Liver (tissue), 9 donors: ENCODE measurements around the gene MXRA8. TPM values are rescaled to one million over a fixed set of nuclear protein-coding genes. Genes with fewer than 3 reads are reported as not detected.

Experiments
- DNase-seq: peaks from one replicate; pipeline ENCODE4 v3.0.0-alpha.2; 2017; ENCODE audit warnings: low spot score
- H3K27ac ChIP-seq, 2 donors: one replicate each; pipeline ENCODE4 v1.7.0; 2013; ENCODE audit warnings: inconsistent platforms in 2 of 2, low read length in 2 of 2, control low read depth in 1 of 2, low read depth in 1 of 2, mild to moderate bottlenecking in 1 of 2
- H3K27me3 ChIP-seq, 4 donors: one replicate each; pipeline versions ENCODE4 v1.6.1 to v1.7.0; 2013; ENCODE audit warnings: low read length in 3 of 4, inconsistent platforms in 1 of 4, mild to moderate bottlenecking in 1 of 4, moderate library complexity in 1 of 4; ENCODE audit not compliant: control insufficient read depth in 4 of 4, insufficient read depth in 4 of 4
- H3K36me3 ChIP-seq, 4 donors: one replicate each; pipeline versions ENCODE4 v1.6.1 to v1.7.0; 2013; ENCODE audit warnings: low read length in 3 of 4, mild to moderate bottlenecking in 3 of 4, low read depth in 1 of 4, moderate library complexity in 1 of 4; ENCODE audit not compliant: control insufficient read depth in 4 of 4, insufficient read depth in 3 of 4
- H3K4me1 ChIP-seq, 4 donors: one replicate each; pipeline versions ENCODE4 v1.6.1 to v1.7.0; 2013; ENCODE audit warnings: low read length in 3 of 4, mild to moderate bottlenecking in 3 of 4, moderate library complexity in 1 of 4; ENCODE audit not compliant: control insufficient read depth in 4 of 4, insufficient read depth in 4 of 4
- H3K4me3 ChIP-seq, 3 donors: one replicate each; pipeline versions ENCODE4 v1.6.1 to v1.7.0; 2013; ENCODE audit warnings: low read length in 3 of 3, control low read depth in 1 of 3, low read depth in 1 of 3, mild to moderate bottlenecking in 1 of 3
- H3K9ac ChIP-seq, 2 donors: one replicate each; pipeline ENCODE4 v1.7.0; 2013; ENCODE audit warnings: low read length in 2 of 2, mild to moderate bottlenecking in 2 of 2, moderate library complexity in 2 of 2, control low read depth in 1 of 2, low read depth in 1 of 2
- H3K9me3 ChIP-seq, 4 donors: one replicate each; pipeline versions ENCODE4 v1.6.1 to v1.7.0; 2013; ENCODE audit warnings: low read length in 3 of 4; ENCODE audit not compliant: control insufficient read depth in 4 of 4
- FOXA2 ChIP-seq: IDR thresholded peaks from 2 replicates; pipeline ENCODE4 v1.6.1; 2016; ENCODE audit warnings: antibody characterized with exemption
- GABPA ChIP-seq, 2 donors: IDR thresholded peaks in 1 of 2; conservative IDR thresholded peaks in 1 of 2; 2 replicates each; pipeline ENCODE4 v1.6.1; 2016; ENCODE audit warnings: antibody characterized with exemption in 2 of 2, mild to moderate bottlenecking in 1 of 2, moderate library complexity in 1 of 2
- HNF4A ChIP-seq, 2 donors: conservative IDR thresholded peaks; 2 replicates each; pipeline ENCODE4 v1.6.1; 2016; ENCODE audit warnings: antibody characterized with exemption in 2 of 2, mild to moderate bottlenecking in 2 of 2
- JUND ChIP-seq, 2 donors: IDR thresholded peaks; 2 replicates each; pipeline ENCODE4 v1.6.1; 2016; ENCODE audit warnings: antibody characterized with exemption in 2 of 2
- RAD21 ChIP-seq, 2 donors: IDR thresholded peaks; 2 replicates each; pipeline ENCODE4 v1.6.1; 2016; ENCODE audit warnings: antibody characterized with exemption in 2 of 2, mild to moderate bottlenecking in 2 of 2
- RXRA ChIP-seq, 2 donors: IDR thresholded peaks; 2 replicates each; pipeline ENCODE4 v1.6.1; 2017 to 2018; ENCODE audit warnings: antibody characterized with exemption in 2 of 2, mild to moderate bottlenecking in 1 of 2
- SP1 ChIP-seq: IDR thresholded peaks from 2 replicates; pipeline ENCODE4 v1.6.1; 2018; ENCODE audit warnings: antibody characterized with exemption, mild to moderate bottlenecking
- TAF1 ChIP-seq: conservative IDR thresholded peaks from 2 replicates; pipeline ENCODE4 v1.6.1; 2016; ENCODE audit warnings: antibody characterized with exemption, mild to moderate bottlenecking
- YY1 ChIP-seq: IDR thresholded peaks from 2 replicates; pipeline ENCODE4 v1.6.1; 2016; ENCODE audit warnings: antibody characterized with exemption, mild to moderate bottlenecking
- ZBTB33 ChIP-seq: IDR thresholded peaks from 2 replicates; pipeline ENCODE4 v1.6.1; 2016; ENCODE audit warnings: antibody characterized with exemption
- WGBS: extraction: QIAGEN DNeasy Blood & Tissue Kit; methylation state at CpG from one replicate; pipeline ENCODE4 v1.1.7; 2013; 5-methylcytosine and 5-hydroxymethylcytosine counted together
- polyA plus RNA-seq, 2 donors: library from polyadenylated mRNA; stranded (reverse) in 1 of 2; unstranded in 1 of 2; fragments of 200-250 nt in 1 of 2; fragments of >200 nt in 1 of 2; fragmentation: Nextera tagmentation in 1 of 2; extraction: Ambion mirVana in 1 of 2; gene quantifications; one replicate each; pipeline versions ENCODE4 v1.2.1 to v1.2.3, GENCODE V29; 2013 to 2015
- total RNA-seq, 2 donors: library from RNA; depleted of rRNA; stranded (reverse); fragments of >200 nt; gene quantifications; one replicate each; pipeline ENCODE4 v1.2.3, GENCODE V29; 2014
- TF ChIP-seq, protein P1 (sequence below): IDR thresholded peaks from 2 replicates; pipeline ENCODE4 v1.6.1; 2016; ENCODE audit warnings: antibody characterized with exemption
- TF ChIP-seq, protein P2 (sequence below): IDR thresholded peaks from 2 replicates; pipeline ENCODE4 v1.6.1; 2016; ENCODE audit warnings: antibody characterized with exemption, mild to moderate bottlenecking
- TF ChIP-seq, protein P3 (sequence below): IDR thresholded peaks from 2 replicates; pipeline ENCODE4 v1.6.1; 2016; ENCODE audit warnings: antibody characterized with exemption
- donor health status: healthy.
- donor health status: healthy.
- donor health status: healthy.
- donor health status: healthy.
- donor health status: healthy.

MXRA8 gene
- total and polyA plus RNA-seq, 4 donors: 1.8 to 5.9 (median 4.2) TPM

DNA sequence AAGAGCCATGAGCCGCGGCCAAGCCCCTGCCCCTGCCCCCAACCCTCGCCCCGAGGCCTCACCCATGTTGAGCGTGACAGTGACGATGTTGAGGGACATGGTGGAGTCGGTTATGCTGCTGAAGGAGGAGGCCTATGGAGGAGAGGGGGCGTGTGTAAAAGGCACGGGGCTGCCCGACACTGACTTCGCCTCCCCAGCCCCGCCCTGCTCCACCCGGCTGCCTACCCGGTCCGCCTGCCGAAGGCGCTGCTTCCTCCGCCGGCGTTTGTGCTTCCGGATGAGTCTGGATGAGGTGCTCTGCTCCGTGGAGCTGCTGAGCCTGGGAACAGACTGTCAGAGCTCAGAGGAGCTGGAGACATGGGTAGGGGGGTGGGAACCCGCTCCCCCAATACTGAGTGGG is 18.2 kb downstream of the MXRA8 start:
- Histone ChIP-seq H3K27me3 (no peaks in the 10 kb centered on the region), H3K4me3 (no peak overlapping the region), H3K9ac (no peak overlapping the region), H3K4me1 (peaks cover 12 to 23% (median 21%) of the 10 kb centered on the region in 4 donors), H3K9me3 (no peaks in the 10 kb centered on the region), H3K27ac (no peak overlapping the region), H3K36me3 (peaks cover 0 to 31% (median 15%) of the 10 kb centered on the region in 4 donors)
- DNase-seq: no peak
- 95% methylated on average over 23 of the region's 23 CpGs for WGBS
- TF ChIP-seq, protein P1, sequence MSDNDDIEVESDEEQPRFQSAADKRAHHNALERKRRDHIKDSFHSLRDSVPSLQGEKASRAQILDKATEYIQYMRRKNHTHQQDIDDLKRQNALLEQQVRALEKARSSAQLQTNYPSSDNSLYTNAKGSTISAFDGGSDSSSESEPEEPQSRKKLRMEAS: no peak
- no peak for TF ChIP-seq RXRA (IDR thresholded peaks at IDR 0.05)
- no peak for TF ChIP-seq RAD21 (IDR thresholded peaks at IDR 0.05)

DNA sequence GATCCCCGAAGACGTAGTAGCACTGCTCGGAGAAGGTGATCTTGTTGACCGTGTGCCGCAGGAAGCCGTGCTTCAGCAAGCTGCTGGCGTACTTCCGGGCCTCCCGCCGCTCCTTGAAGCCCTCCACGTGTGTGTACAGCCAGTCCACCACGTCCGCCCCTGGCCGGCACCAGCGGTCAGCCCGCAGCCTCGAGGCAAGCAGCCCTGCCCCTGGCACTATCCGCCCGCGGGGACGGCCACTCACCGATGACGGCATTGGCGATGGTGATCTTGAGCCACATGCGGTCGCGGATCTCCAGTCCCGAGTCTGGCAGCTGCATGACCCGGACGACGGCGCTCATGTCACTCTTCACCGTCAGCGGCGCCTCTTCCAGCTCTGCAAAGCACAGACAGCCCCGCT is 20.1 kb downstream of the MXRA8 start:
- WGBS: 97% methylated on average over 36 of the region's 36 CpGs
- Histone ChIP-seq H3K4me1 (peaks cover 0 to 9% (median 5%) of the 10 kb centered on the region in 4 donors), H3K27ac (no peak overlapping the region), H3K9ac (no peak overlapping the region), H3K4me3 (no peak overlapping the region), H3K9me3 (no peaks in the 10 kb centered on the region), H3K36me3 (peaks cover 0 to 31% (median 15%) of the 10 kb centered on the region in 4 donors), H3K27me3 (no peaks in the 10 kb centered on the region)
- TF ChIP-seq HNF4A (conservative IDR thresholded peaks at IDR 0.05) (no peak), GABPA (IDR thresholded peaks at IDR 0.05 in 1 of 2, conservative IDR thresholded peaks at IDR 0.05 in 1 of 2) (no peak), FOXA2 (no peak), TAF1 (no peak), SP1 (no peak), ZBTB33 (no peak), RXRA (IDR thresholded peaks at IDR 0.05) (no peak), YY1 (no peak), JUND (IDR thresholded peaks at IDR 0.05) (no peak)
- TF ChIP-seq, protein P2, sequence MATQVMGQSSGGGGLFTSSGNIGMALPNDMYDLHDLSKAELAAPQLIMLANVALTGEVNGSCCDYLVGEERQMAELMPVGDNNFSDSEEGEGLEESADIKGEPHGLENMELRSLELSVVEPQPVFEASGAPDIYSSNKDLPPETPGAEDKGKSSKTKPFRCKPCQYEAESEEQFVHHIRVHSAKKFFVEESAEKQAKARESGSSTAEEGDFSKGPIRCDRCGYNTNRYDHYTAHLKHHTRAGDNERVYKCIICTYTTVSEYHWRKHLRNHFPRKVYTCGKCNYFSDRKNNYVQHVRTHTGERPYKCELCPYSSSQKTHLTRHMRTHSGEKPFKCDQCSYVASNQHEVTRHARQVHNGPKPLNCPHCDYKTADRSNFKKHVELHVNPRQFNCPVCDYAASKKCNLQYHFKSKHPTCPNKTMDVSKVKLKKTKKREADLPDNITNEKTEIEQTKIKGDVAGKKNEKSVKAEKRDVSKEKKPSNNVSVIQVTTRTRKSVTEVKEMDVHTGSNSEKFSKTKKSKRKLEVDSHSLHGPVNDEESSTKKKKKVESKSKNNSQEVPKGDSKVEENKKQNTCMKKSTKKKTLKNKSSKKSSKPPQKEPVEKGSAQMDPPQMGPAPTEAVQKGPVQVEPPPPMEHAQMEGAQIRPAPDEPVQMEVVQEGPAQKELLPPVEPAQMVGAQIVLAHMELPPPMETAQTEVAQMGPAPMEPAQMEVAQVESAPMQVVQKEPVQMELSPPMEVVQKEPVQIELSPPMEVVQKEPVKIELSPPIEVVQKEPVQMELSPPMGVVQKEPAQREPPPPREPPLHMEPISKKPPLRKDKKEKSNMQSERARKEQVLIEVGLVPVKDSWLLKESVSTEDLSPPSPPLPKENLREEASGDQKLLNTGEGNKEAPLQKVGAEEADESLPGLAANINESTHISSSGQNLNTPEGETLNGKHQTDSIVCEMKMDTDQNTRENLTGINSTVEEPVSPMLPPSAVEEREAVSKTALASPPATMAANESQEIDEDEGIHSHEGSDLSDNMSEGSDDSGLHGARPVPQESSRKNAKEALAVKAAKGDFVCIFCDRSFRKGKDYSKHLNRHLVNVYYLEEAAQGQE: no peak
- TF ChIP-seq, protein P3, sequence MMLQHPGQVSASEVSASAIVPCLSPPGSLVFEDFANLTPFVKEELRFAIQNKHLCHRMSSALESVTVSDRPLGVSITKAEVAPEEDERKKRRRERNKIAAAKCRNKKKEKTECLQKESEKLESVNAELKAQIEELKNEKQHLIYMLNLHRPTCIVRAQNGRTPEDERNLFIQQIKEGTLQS: no peak
- TF ChIP-seq, protein P1: no peak
- no peak for DNase-seq
